HUDEP-2 (cell line): ENCODE measurements around the gene KRT80.
"Not testable (repeated sequence)": the region's sequence is repeated elsewhere in the genome, so short reads cannot be mapped to it uniquely, and the experiment has no call there.

ENCODE experiments used
- DNase-seq, 76 experiments: peaks; one replicate each; lab custom pipeline; 2025; ENCODE audit not compliant: unreplicated experiment in 76 of 76; lab: John Stamatoyannopoulos, UW

KRT80 gene

GRCh38 chr12:52191841-52192791 lies at the start of gene KRT80:
KRT80 (minus strand) TSS chr12:52192014; CDS start chr12:52191902, 112 bp downstream.
- peak in 71 of 76 experiments; percentile 14 to 86 (median 57) for DNase-seq

- no peak for DNase-seq
Measured at GRCh38 chr12:52241205-52241842, 49.5 kb upstream of the KRT80 start.

GRCh38 chr12:52240247-52240646 lies 48.4 kb upstream of the KRT80 start:
- not testable (repeated sequence) for DNase-seq

GRCh38 chr12:52239767-52240166 lies 48.0 kb upstream of the KRT80 start:
- no peak for DNase-seq

- no peak for DNase-seq
Measured at GRCh38 chr12:52238916-52239646, 47.3 kb upstream of the KRT80 start.

- DNase-seq: no peak
Measured at GRCh38 chr12:52238207-52238840, 46.5 kb upstream of the KRT80 start.

GRCh38 chr12:52236386-52237050 lies 44.7 kb upstream of the KRT80 start:
- no peak for DNase-seq

GRCh38 chr12:52235822-52236361 lies 44.1 kb upstream of the KRT80 start:
- DNase-seq: no peak

- DNase-seq: no peak
Measured at GRCh38 chr12:52235001-52235764, 43.4 kb upstream of the KRT80 start.

- DNase-seq: no peak
Measured at GRCh38 chr12:52234223-52234810, 42.5 kb upstream of the KRT80 start.

- DNase-seq: no peak
Measured at GRCh38 chr12:52233462-52234207, 41.8 kb upstream of the KRT80 start.

- DNase-seq: no peak
Measured at GRCh38 chr12:52232674-52233461, 41.1 kb upstream of the KRT80 start, which contains the start of gene KRT7. KRT7 (plus strand) TSS chr12:52233243; CDS start chr12:52233297, 54 bp downstream.

- DNase-seq: no peak
Measured at GRCh38 chr12:52232203-52232673, 40.4 kb upstream of the KRT80 start.

- DNase-seq: no peak
Measured at GRCh38 chr12:52231305-52232202, 39.7 kb upstream of the KRT80 start.

- no peak for DNase-seq
Measured at GRCh38 chr12:52230364-52231281, 38.8 kb upstream of the KRT80 start.
